Measurements from ENCODE around the gene AKNAD1. TPM values are rescaled to one million over a fixed set of nuclear protein-coding genes. Genes with fewer than 3 reads are reported as not detected.

The AKNAD1 gene
- total and polyA plus RNA-seq, 10 of the 15 experiments (the other 5 are each of a cell fraction or from before 2014, with no cell fraction given) = 0.05 to 0.13 (median 0.10) TPM; not detected in 7

- peak; percentile 15 for DNase-seq (ENCODE audit: low read depth, low spot score)
- SMC1A ChIA-PET (ENCODE audit: uncharacterized antibody, unreplicated experiment) = interaction anchor here (0.6 to 7.0 kb wide), 28 partner anchors 9 to 283 kb away, joined by 3 to 118 read pairs (median 4); a partner anchor contains a TSS
- no TSS peak for BruUV-seq (replicated peaks)
- H3K36me3 ChIP-seq (ENCODE audit: control insufficient read depth in 2 of 2, insufficient read depth in 2 of 2, low read length in 1 of 2) = no peaks in the 10 kb centered on the region
- intact Hi-C loops (cut with micrococcal nuclease; ENCODE audit: unreplicated experiment) (loop anchor here (1.0 to 5.0 kb wide), 3 partner anchors 49 to 284 kb away; partner anchors contain the start of gene GPSM2), in situ Hi-C loops (cut with MboI) (no loop called here)
- peak; percentile 96 for ATAC-seq
- H2AFZ ChIP-seq (ENCODE audit: control insufficient read depth, low read depth, low read length) = peak overlapping the region; percentile 68
- TF ChIP-seq RAD21 (IDR thresholded peaks at IDR 0.05; ENCODE audit: insufficient read depth, low read depth, low read length) (peak; percentile 67), IRF3 (IDR thresholded peaks at IDR 0.05) (no peak), SMC3 (IDR thresholded peaks at IDR 0.05; ENCODE audit: borderline replicate concordance, low read length) (peak; percentile 93), CTCF (IDR thresholded peaks at IDR 0.05 in 2 of 3, conservative IDR thresholded peaks at IDR 0.05 in 1 of 3; ENCODE audit: control insufficient read depth in 2 of 3, extremely low read depth in 1 of 3, insufficient read depth in 1 of 3, low read depth in 3 of 3, low read length in 3 of 3) (peak; percentile 67 to 78 (median 71)), ATF3 (IDR thresholded peaks at IDR 0.05; ENCODE audit: borderline replicate concordance, extremely low read depth, low read depth, low read length) (0 out of 2 replicates have a peak, but pooled peaks have one; percentile 19), YY1 (IDR thresholded peaks at IDR 0.05; ENCODE audit: low read depth, low read length) (peak; percentile 63; the same call in 1 of the 2 replicates), MTA2 (IDR thresholded peaks at IDR 0.05; ENCODE audit: low read depth) (no peak), BHLHE40 (IDR thresholded peaks at IDR 0.05; ENCODE audit: borderline replicate concordance in 1 of 2, low read depth in 2 of 2, low read length in 1 of 2) (peak; percentile 72 to 80; a peak in 3 of 4 replicates)
- no peaks in the 10 kb centered on the region for H4K20me1 ChIP-seq (ENCODE audit: control insufficient read depth, insufficient read depth)
- H3K9ac ChIP-seq (ENCODE audit: control insufficient read depth, insufficient read depth, low read length) = no peak overlapping the region
- no peaks in the 10 kb centered on the region for H3K27me3 ChIP-seq (replicated peaks in 1 of 2; ENCODE audit: control insufficient read depth in 2 of 2, insufficient read depth in 2 of 2, low read length in 1 of 2)
- H3K4me3 ChIP-seq = no peak overlapping the region
- peak; percentile 84 for FAIRE-seq
- H3K27ac ChIP-seq (ENCODE audit: control insufficient read depth, insufficient read depth) = no peak overlapping the region
- 16% methylated on average over 12 of the region's 12 CpGs for WGBS (ENCODE audit: insufficient coverage, insufficient replicate concordance, low lambda C conversion rate, missing lambda C conversion rate)
- no peaks in the 10 kb centered on the region for H3K9me3 ChIP-seq (replicated peaks; ENCODE audit: control insufficient read depth, insufficient read depth, low read length)
- POLR2A ChIA-PET = interaction anchor here (0.6 to 1.2 kb wide), 2 partner anchors 36 to 68 kb away, joined by 3 to 7 read pairs; no protein-coding TSS in a partner anchor
- CTCF ChIA-PET = interaction anchor here (0.6 to 9.1 kb wide), 45 partner anchors 8 to 705 kb away, joined by 3 to 323 read pairs (median 4); partner anchors contain the start of genes PRPF38B and TAF13
- RAD21 ChIA-PET (ENCODE audit: unreplicated experiment) = interaction anchor here (0.7 to 6.7 kb wide), 13 partner anchors 9 to 284 kb away, joined by 3 to 92 read pairs (median 3); a partner anchor contains a TSS
- H3K4me2 ChIP-seq (ENCODE audit: control insufficient read depth, insufficient read depth) = no peak overlapping the region
- H3K4me1 ChIP-seq (ENCODE audit: control insufficient read depth, insufficient read depth, low read length) = no peaks in the 10 kb centered on the region
- H3K79me2 ChIP-seq (ENCODE audit: control insufficient read depth, insufficient read depth, low read length) = no peaks in the 10 kb centered on the region
Measured at GRCh38 chr1:108828074-108828961, 28.6 kb downstream of the AKNAD1 start.

Measured in GM12878 (cell line).